ENCODE data around the gene APLN.

Gene APLN

GRCh38 chrX:129663171-129663570 lies 8.4 kb upstream of the APLN start:
- in situ Hi-C loops (cut with MboI; ENCODE audit: low sequenced_read_pairs) = no loop called here

GRCh38 chrX:129661369-129661768 lies 6.6 kb upstream of the APLN start:
- in situ Hi-C loops (cut with MboI; ENCODE audit: low sequenced_read_pairs) = no loop called here

- in situ Hi-C loops (cut with MboI; ENCODE audit: low sequenced_read_pairs) = no loop called here
These were observed 5.1 kb upstream of the APLN start for GRCh38 chrX:129659861-129660260.

GRCh38 chrX:129659141-129659540 lies 4.4 kb upstream of the APLN start:
- in situ Hi-C loops (cut with MboI; ENCODE audit: low sequenced_read_pairs) = no loop called here

- in situ Hi-C loops (cut with MboI; ENCODE audit: low sequenced_read_pairs) = no loop called here
These were observed 3.7 kb upstream of the APLN start for GRCh38 chrX:129658429-129658828.

GRCh38 chrX:129655547-129656249 lies 942 bp upstream of the APLN start:
- in situ Hi-C loops (cut with MboI; ENCODE audit: low sequenced_read_pairs) = no loop called here

- in situ Hi-C loops (cut with MboI; ENCODE audit: low sequenced_read_pairs) = no loop called here
These were observed 645 bp downstream of the APLN start for GRCh38 chrX:129653971-129654651.

- in situ Hi-C loops (cut with MboI; ENCODE audit: low sequenced_read_pairs) = no loop called here
These were observed 1.4 kb downstream of the APLN start for GRCh38 chrX:129653181-129653970.

- in situ Hi-C loops (cut with MboI; ENCODE audit: low sequenced_read_pairs) = no loop called here
These were observed 2.1 kb downstream of the APLN start for GRCh38 chrX:129652565-129653169.

- in situ Hi-C loops (cut with MboI; ENCODE audit: low sequenced_read_pairs) = no loop called here
These were observed 2.8 kb downstream of the APLN start for GRCh38 chrX:129651756-129652564.

GRCh38 chrX:129650821-129651510 lies 3.8 kb downstream of the APLN start:
- in situ Hi-C loops (cut with MboI; ENCODE audit: low sequenced_read_pairs) = no loop called here

GRCh38 chrX:129650183-129650689 lies 4.5 kb downstream of the APLN start:
- in situ Hi-C loops (cut with MboI; ENCODE audit: low sequenced_read_pairs) = no loop called here

- in situ Hi-C loops (cut with MboI; ENCODE audit: low sequenced_read_pairs) = no loop called here
These were observed 5.2 kb downstream of the APLN start for GRCh38 chrX:129649268-129650182.

GRCh38 chrX:129648514-129649267 lies 6.1 kb downstream of the APLN start:
- in situ Hi-C loops (cut with MboI; ENCODE audit: low sequenced_read_pairs) = no loop called here

GRCh38 chrX:129647418-129648410 lies 7.0 kb downstream of the APLN start:
- in situ Hi-C loops (cut with MboI; ENCODE audit: low sequenced_read_pairs) = no loop called here

GRCh38 chrX:129646566-129647417 lies 8.0 kb downstream of the APLN start:
- in situ Hi-C loops (cut with MboI; ENCODE audit: low sequenced_read_pairs) = no loop called here

Measured in HL-60/S4 (cell line).